ENCODE measurements around the gene SOAT1.
"Not testable (repeated sequence)": the region's sequence is repeated elsewhere in the genome, so short reads cannot be mapped to it uniquely, and the experiment has no call there.

SOAT1 gene

GRCh38 chr1:179310291-179310690 lies 16.7 kb downstream of the SOAT1 start:
- no peak for DNase-seq

DNA sequence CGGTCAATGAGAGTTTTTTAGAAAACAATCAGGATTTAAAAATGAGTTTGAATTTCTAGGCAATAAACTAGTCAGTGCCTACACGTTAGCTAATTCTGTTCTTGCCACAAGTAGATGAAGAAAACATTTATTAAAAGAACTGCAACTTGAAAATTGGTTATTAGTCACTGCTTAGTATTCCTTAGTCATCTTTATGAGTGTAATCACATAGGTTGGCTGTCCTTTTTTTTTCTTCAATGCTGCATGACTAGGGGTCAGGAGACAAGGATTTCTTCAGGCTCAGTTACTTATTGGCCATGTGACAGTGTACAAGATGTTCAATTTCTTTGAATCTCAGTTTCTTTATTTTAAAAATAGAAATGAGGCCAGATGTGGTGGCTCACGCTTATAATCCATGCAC lies 17.1 kb downstream of the SOAT1 start:
- no peak for DNase-seq

DNA sequence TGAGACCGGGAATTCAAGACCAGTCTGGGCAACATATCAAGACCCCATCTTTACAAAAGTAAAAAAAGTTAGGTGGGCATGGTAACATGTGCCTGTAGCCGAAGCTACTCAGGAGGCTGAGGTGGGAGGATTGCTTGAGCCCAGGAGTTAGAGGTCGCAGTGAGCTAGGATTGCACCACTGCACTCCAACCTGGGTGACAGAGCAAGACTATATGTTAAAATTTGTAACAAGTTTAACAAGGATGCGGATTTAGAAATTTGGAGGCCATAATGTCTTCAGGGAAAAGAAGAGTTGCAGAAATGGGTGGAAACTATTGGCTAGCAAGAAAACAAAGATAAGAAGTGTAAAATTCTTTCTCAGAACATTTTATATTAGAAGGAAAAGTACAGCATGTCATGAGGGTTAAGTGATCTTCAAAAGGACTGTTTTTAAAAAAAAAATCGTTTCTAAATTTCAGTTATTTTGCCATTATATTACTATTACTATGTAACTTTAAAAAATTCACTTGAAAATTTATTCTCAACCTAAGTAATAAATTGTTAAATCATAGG lies 17.6 kb downstream of the SOAT1 start:
- DNase-seq, result no peak

DNA sequence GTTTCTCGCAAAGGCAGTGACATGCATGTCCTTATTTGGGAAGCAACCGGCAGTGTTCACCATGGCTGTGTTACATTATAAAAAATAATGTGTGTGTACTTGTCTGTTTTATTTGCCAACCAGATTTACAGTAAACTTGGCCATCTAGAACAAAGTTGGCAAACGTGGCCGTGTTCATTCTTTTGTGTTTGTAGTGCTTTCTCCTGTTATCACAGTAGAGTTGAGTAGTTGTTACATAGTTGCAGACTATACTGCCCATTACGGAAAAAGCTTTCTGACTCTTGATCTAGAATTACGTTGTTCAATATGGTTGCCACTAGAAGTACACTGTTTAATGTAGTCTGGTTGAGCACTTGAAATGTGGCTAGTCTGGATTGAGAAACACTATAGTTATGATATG lies 19.4 kb downstream of the SOAT1 start:
- DNase-seq, result no peak

DNA sequence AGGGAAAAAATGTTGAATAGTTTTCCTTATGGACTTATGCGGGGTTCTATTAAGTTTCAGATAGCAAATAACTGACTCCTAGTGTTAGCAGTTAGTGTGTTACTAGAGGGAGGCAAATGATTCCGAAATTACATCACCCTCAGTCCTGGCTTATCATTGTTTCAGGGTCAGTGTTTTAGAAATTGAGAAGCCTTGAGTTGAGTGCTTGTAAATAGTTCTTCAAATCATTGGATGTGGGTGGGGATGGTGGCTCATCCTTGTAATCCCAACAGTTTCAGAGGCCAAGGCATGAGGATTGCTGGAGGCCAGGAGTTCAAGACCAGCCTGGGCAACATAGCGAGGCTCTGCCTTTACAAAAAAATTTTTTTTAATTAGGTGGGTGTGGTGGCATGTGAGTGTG lies 21.3 kb downstream of the SOAT1 start:
- DNase-seq, result no peak

DNA sequence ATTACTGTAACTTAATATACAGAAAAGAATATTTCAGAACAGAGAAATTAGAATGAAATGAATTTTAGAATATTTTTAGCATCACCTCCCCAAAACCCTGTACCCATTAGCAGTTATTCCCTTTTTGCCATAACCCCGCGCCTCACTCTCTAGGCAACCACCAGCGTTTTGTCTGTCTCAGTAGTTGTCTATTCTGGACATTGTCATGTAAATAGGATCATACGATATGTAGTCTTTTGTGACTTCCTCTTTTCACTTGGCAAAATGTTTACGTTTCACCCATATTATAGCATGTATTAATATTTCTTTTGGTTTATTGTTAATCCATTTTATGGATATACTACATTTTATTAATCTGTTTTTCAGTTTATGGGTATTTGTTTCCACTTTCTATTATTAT lies 24.9 kb downstream of the SOAT1 start:
- no peak for DNase-seq

DNA sequence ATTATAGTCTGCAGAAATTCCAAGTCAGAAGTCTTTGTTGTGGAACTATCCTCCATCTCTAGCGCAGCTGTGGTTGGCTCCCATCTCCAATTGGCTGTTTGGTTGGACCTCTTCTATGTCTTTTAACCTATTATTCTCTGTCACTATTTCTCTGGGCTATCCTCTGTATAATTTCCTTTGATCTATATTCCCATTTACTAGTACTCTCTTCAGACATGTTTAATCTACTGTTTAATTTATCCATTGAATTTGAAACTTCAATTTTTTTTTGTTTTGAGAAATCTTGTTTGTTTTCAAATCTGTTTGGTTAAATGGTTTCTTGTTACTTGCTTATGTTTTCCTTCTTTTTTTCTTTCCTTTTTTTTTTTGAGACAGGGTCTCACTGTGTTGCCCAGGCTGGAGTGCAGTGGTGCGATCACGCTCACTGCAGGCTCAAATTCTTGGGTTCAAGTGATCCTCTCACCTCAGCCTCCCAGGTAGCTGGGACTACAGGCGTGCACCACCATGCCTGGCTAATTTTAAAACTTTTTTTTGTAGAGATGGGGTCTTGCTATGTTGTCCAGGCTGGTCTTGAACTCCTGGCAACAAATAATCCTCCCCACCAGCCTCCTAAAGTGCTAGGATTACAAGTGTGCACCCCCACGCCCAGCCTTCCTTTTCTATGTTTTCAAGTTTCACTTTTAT lies 28.1 kb downstream of the SOAT1 start:
- DNase-seq, result no peak

DNA sequence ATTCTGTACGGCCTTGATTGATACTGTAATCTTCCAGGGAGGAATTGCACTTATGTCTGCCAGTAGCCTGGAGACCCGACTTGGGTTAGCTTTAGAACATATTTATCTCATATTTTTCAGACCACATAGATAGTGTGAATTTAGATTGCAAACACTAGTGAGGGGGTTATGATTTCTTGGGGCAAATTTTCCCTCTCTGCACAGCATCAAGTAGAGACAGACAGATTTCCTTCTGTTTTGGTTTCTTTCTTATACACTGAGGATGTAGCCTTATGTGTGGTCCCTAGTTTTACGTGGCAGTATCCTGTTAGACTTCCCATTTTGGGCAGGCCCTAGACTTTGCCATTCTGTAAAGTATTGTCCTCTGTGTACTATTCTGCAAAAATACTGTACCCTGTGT lies 29.0 kb downstream of the SOAT1 start:
- no peak for DNase-seq

DNA sequence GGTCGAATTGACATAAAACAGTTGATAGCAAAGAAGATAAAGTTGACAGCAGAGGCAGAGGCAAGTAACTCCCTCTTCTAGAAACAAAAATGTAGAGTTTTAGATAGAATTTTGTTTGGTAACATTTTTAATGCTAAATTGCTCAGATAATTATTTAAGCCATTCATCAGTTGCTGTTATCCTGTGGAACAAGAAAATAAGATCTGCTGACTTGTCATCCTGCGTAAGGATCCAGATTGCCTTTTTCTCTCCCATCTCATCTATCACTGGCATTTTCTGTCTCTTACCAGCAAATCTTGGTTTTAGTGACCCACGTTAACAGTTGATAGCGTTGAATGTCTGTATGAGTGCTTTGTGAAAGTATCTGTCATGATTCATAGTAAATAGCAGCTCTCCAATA lies 29.8 kb downstream of the SOAT1 start:
- no peak for DNase-seq

DNA sequence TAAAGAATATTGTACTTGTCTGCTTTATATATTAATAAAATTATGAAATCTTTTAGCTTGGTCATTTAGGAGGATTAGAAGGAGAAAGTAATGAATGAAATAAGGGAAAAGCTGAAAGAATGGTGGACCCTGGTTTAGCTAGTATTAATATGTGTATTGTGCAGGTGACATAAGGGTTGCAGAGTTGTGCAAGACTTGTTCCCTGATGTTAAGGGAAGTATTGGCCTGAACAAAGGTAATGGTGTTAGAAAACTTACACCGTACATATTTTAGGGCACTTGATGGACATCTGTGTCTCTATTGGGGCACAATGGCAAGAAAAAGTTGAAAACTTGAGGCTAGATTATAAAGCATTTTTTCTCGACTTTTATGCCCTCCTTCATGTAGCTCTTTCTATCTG lies 32.2 kb downstream of the SOAT1 start:
- DNase-seq, result no peak

DNA sequence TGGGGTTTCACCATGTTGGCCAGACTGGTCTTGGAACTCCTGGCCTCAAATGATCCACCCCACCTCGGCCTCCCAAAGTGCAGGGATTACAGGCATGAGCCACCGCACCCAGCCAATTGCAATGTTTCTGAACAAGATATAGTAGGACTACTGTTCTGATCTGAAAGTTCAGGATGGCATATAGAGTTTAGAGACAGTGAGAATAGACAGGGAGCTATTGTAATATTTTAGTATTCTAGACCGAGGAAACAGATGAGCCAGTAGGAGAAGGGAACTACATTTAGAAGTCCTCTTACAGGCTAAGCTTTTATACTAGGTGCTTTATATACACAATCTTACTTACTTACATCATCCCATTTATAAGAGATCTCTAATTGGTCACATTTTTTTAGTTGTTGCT lies 33.1 kb downstream of the SOAT1 start:
- DNase-seq, result no peak

GRCh38 chr1:179327196-179327595 lies 33.6 kb downstream of the SOAT1 start:
- DNase-seq, result no peak

DNA sequence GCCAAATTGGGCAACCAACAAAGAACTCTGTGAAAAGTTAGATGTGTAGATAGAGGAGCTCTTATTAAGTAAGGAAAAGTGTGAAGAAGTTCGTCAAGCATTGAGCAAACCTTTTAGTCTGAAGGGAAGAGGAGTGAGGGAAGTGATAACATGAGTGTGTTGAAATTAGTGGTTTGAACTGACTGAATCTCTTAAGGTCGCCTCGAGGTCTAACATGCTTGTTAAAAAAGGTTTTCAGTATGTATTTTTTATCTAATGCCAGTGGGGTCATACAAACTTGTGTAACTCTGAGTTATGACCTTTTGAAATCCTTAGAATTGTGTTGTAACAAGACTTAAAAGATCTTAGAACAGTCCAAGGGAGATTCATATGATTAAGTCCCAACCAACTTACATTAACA lies 34.1 kb downstream of the SOAT1 start:
- DNase-seq, result no peak

- no peak for DNase-seq
Measured at GRCh38 chr1:179329862-179330261, 36.3 kb downstream of the SOAT1 start.

GRCh38 chr1:179334440-179334839 lies 40.8 kb downstream of the SOAT1 start:
- no peak for DNase-seq

GRCh38 chr1:179337288-179337687 lies 43.7 kb downstream of the SOAT1 start:
- no peak for DNase-seq

- DNase-seq, result no peak
Measured at GRCh38 chr1:179337942-179338560, 44.5 kb downstream of the SOAT1 start.

GRCh38 chr1:179340918-179341317 lies 47.3 kb downstream of the SOAT1 start:
- no peak for DNase-seq

GRCh38 chr1:179341943-179342547 lies 48.4 kb downstream of the SOAT1 start:
- DNase-seq, result no peak

- no peak for DNase-seq
Measured at GRCh38 chr1:179342740-179343404, 49.3 kb downstream of the SOAT1 start.

DNA sequence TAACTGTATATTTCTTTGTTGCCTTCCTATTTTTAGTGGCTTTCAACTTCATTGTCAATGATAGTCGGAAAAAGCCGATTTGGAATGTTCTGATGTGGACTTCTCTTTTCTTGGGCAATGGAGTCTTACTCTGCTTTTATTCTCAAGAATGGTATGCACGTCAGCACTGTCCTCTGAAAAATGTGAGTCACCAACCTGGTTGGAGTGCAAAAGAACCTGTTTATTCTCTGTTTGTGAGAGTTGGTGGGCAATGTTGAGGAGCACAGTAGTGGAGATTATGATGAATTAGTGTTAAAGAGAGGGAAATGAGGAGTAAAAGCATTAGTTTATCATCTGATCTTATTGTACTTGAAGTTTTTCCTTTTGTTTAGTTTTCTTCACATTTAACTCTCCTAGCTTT lies 57.7 kb downstream of the SOAT1 start:
- no peak for DNase-seq

DNA sequence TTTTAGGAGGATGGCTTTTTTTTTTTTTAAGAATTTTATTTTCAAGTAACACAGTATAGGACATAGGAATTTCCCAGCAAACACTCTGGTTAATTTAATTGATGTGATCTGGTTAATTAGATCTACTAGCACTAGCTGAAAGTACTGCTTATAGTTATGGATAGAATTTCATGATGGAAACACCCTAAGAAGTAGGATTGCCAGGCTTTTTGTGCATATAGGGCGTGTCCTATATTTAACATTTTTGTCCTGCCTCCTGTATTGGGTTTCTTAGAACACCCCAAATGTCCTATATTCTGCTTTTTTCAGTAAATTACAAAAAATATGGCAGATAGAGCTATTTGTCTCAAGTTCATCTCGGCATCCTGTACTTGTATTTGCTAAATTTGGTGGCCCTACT lies 58.6 kb downstream of the SOAT1 start:
- DNase-seq, result no peak

DNA sequence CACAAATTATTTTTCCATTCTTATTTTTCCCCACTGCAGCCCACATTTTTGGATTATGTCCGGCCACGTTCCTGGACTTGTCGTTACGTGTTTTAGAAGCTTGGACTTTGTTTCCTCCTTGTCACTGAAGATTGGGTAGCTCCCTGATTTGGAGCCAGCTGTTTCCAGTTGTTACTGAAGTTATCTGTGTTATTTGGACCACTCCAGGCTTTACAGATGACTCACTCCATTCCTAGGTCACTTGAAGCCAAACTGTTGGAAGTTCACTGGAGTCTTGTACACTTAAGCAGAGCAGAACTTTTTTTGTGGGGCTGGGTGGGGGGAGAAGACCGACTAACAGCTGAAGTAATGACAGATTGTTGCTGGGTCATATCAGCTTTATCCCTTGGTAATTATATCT lies 59.9 kb downstream of the SOAT1 start:
- no peak for DNase-seq

- not testable (repeated sequence) for DNase-seq
Measured at GRCh38 chr1:179361631-179362030, 68.0 kb downstream of the SOAT1 start.
